ENCODE measurements around the gene NOTCH2.
"Not testable (repeated sequence)": the region's sequence is repeated elsewhere in the genome, so short reads cannot be mapped to it uniquely, and the experiment has no call there.

- not testable (repeated sequence) for TF ChIP-seq CTCF, POLR2A (IDR thresholded peaks at IDR 0.05)
Measured at GRCh38 chr1:120041771-120042170, 27.7 kb downstream of the NOTCH2 start.

Data from right lobe of liver (tissue), 4 donors.